PC-9 (cell line): ENCODE results near the gene NOX3.

Experiments used
- EZH2 ChIP-seq: fragments of 200-600 bp; sonication (generic); IDR thresholded peaks from 2 replicates; pipeline ENCODE4 v1.8.0; 2017; ENCODE audit warnings: antibody characterized with exemption, low read depth
- TF ChIP-seq, protein P1 (sequence below): fragments of 200-600 bp; sonication (generic); conservative IDR thresholded peaks from 2 replicates; pipeline ENCODE4 v1.6.1; 2017; ENCODE audit warnings: mixed run types, antibody characterized with exemption, mild to moderate bottlenecking, moderate library complexity

DNA sequence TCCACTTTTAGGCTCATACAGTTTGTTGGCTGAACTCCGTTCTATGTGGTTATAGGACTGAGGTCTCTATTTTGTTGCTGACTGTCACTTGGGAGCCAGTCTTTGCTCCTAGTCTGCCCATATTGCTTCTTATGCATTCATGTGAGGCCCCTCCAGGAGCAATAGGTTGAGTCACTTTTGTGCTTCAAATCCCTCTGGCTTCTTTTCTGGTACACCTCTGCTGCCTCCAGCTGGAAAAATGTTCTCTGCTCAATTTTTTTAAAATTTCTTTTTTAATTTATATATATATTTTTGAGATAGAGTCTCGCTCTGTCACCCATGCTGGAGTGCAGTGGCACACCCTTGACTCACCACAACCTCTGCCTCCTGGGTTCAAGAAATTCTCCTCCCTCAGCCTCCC is 42.7 kb upstream of the NOX3 start:
- TF ChIP-seq, protein P1, sequence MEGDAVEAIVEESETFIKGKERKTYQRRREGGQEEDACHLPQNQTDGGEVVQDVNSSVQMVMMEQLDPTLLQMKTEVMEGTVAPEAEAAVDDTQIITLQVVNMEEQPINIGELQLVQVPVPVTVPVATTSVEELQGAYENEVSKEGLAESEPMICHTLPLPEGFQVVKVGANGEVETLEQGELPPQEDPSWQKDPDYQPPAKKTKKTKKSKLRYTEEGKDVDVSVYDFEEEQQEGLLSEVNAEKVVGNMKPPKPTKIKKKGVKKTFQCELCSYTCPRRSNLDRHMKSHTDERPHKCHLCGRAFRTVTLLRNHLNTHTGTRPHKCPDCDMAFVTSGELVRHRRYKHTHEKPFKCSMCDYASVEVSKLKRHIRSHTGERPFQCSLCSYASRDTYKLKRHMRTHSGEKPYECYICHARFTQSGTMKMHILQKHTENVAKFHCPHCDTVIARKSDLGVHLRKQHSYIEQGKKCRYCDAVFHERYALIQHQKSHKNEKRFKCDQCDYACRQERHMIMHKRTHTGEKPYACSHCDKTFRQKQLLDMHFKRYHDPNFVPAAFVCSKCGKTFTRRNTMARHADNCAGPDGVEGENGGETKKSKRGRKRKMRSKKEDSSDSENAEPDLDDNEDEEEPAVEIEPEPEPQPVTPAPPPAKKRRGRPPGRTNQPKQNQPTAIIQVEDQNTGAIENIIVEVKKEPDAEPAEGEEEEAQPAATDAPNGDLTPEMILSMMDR = no peak
- no peak for TF ChIP-seq EZH2
